ENCODE results near the gene TMEM33.
"Not testable (repeated sequence)": the region's sequence is repeated elsewhere in the genome, so short reads cannot be mapped to it uniquely, and the experiment has no call there.

- not testable (repeated sequence) for TF ChIP-seq SPI1 (IDR thresholded peaks at IDR 0.05; ENCODE audit: borderline replicate concordance, low read depth); POLR2AphosphoS5 (IDR thresholded peaks at IDR 0.05; ENCODE audit: low read depth); GABPA (IDR thresholded peaks at IDR 0.05; ENCODE audit: low read depth)
- TF ChIP-seq, protein P1, sequence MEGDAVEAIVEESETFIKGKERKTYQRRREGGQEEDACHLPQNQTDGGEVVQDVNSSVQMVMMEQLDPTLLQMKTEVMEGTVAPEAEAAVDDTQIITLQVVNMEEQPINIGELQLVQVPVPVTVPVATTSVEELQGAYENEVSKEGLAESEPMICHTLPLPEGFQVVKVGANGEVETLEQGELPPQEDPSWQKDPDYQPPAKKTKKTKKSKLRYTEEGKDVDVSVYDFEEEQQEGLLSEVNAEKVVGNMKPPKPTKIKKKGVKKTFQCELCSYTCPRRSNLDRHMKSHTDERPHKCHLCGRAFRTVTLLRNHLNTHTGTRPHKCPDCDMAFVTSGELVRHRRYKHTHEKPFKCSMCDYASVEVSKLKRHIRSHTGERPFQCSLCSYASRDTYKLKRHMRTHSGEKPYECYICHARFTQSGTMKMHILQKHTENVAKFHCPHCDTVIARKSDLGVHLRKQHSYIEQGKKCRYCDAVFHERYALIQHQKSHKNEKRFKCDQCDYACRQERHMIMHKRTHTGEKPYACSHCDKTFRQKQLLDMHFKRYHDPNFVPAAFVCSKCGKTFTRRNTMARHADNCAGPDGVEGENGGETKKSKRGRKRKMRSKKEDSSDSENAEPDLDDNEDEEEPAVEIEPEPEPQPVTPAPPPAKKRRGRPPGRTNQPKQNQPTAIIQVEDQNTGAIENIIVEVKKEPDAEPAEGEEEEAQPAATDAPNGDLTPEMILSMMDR (IDR thresholded peaks at IDR 0.05; ENCODE audit: insufficient read depth, low read length): not testable (repeated sequence)
- TF ChIP-seq, protein P2, sequence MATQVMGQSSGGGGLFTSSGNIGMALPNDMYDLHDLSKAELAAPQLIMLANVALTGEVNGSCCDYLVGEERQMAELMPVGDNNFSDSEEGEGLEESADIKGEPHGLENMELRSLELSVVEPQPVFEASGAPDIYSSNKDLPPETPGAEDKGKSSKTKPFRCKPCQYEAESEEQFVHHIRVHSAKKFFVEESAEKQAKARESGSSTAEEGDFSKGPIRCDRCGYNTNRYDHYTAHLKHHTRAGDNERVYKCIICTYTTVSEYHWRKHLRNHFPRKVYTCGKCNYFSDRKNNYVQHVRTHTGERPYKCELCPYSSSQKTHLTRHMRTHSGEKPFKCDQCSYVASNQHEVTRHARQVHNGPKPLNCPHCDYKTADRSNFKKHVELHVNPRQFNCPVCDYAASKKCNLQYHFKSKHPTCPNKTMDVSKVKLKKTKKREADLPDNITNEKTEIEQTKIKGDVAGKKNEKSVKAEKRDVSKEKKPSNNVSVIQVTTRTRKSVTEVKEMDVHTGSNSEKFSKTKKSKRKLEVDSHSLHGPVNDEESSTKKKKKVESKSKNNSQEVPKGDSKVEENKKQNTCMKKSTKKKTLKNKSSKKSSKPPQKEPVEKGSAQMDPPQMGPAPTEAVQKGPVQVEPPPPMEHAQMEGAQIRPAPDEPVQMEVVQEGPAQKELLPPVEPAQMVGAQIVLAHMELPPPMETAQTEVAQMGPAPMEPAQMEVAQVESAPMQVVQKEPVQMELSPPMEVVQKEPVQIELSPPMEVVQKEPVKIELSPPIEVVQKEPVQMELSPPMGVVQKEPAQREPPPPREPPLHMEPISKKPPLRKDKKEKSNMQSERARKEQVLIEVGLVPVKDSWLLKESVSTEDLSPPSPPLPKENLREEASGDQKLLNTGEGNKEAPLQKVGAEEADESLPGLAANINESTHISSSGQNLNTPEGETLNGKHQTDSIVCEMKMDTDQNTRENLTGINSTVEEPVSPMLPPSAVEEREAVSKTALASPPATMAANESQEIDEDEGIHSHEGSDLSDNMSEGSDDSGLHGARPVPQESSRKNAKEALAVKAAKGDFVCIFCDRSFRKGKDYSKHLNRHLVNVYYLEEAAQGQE (IDR thresholded peaks at IDR 0.05; ENCODE audit: insufficient replicate concordance, low read depth): not testable (repeated sequence)
These were observed 26.1 kb upstream of the TMEM33 start for GRCh38 chr4:41909136-41909535.

Data from HL-60 (cell line).